Measurements from ENCODE around the gene SUMF1.

SUMF1 gene

GRCh38 chr3:4464576-4464975, 2.5 kb downstream of the SUMF1 start:
- Histone ChIP-seq H3K27me3 (ENCODE audit: control insufficient read depth in 3 of 3, insufficient read depth in 3 of 3, low read depth in 1 of 3, low read length in 3 of 3) (no peaks in the 10 kb centered on the region), H4K8ac (ENCODE audit: low read depth, low read length) (no peak overlapping the region), H3K27ac (replicated peaks; ENCODE audit: low read length) (no peak overlapping the region), H3K18ac (ENCODE audit: low read length) (no peak overlapping the region), H4K91ac (ENCODE audit: low read depth, low read length, poor library complexity) (no peak overlapping the region), H3K4me1 (ENCODE audit: control insufficient read depth in 2 of 2, insufficient read depth in 1 of 2, low read depth in 1 of 2, low read length in 2 of 2) (no peaks in the 10 kb centered on the region), H2BK5ac (ENCODE audit: low read length) (no peak overlapping the region), H3K4me3 (ENCODE audit: low read length in 2 of 2) (no peak overlapping the region), H3K4me2 (ENCODE audit: insufficient read depth, low read length, poor library complexity, severe bottlenecking) (no peak overlapping the region), H2AK5ac (ENCODE audit: low read depth, low read length) (no peak overlapping the region), H3K9ac (ENCODE audit: low read depth, low read length, poor library complexity) (no peak overlapping the region), H3K79me1 (ENCODE audit: low read depth, low read length) (no peaks in the 10 kb centered on the region), H3K36me3 (replicated peaks in 1 of 2; ENCODE audit: control insufficient read depth in 2 of 2, insufficient read depth in 2 of 2, low read length in 2 of 2) (no peaks in the 10 kb centered on the region), H2BK120ac (ENCODE audit: low read depth, low read length) (no peak overlapping the region), H3K14ac (ENCODE audit: low read length) (no peak overlapping the region), H2BK15ac (ENCODE audit: low read length) (no peak overlapping the region), H3K9me3 (replicated peaks in 1 of 2; ENCODE audit: control insufficient read depth in 2 of 2, insufficient read depth in 1 of 2, low read depth in 1 of 2, low read length in 2 of 2) (no peaks in the 10 kb centered on the region), H3K23ac (ENCODE audit: low read depth, low read length, poor library complexity) (no peak overlapping the region), H2AFZ (ENCODE audit: low read length) (no peak overlapping the region), H3K4ac (ENCODE audit: low read length) (no peak overlapping the region), H2BK12ac (ENCODE audit: low read length) (no peak overlapping the region)
- WGBS, 2 donors (ENCODE audit: extremely low coverage in 2 of 2, insufficient read length in 2 of 2, insufficient replicate concordance in 1 of 2): no CpG with 5 or more reads among the region's 1 CpG
- no peak for DNase-seq (ENCODE audit: low spot score)

GRCh38 chr3:4462369-4463040, 4.6 kb downstream of the SUMF1 start:
- Histone ChIP-seq H4K91ac (ENCODE audit: low read depth, low read length, poor library complexity) (no peak overlapping the region), H3K36me3 (replicated peaks in 1 of 2; ENCODE audit: control insufficient read depth in 2 of 2, insufficient read depth in 2 of 2, low read length in 2 of 2) (no peaks in the 10 kb centered on the region), H4K8ac (ENCODE audit: low read depth, low read length) (no peak overlapping the region), H3K4me1 (ENCODE audit: control insufficient read depth in 2 of 2, insufficient read depth in 1 of 2, low read depth in 1 of 2, low read length in 2 of 2) (no peaks in the 10 kb centered on the region), H2AFZ (ENCODE audit: low read length) (no peak overlapping the region), H3K14ac (ENCODE audit: low read length) (no peak overlapping the region), H2BK12ac (ENCODE audit: low read length) (no peak overlapping the region), H2BK120ac (ENCODE audit: low read depth, low read length) (no peak overlapping the region), H3K4me2 (ENCODE audit: insufficient read depth, low read length, poor library complexity, severe bottlenecking) (no peak overlapping the region), H3K23ac (ENCODE audit: low read depth, low read length, poor library complexity) (no peak overlapping the region), H2AK5ac (ENCODE audit: low read depth, low read length) (no peak overlapping the region), H3K27ac (replicated peaks; ENCODE audit: low read length) (no peak overlapping the region), H2BK15ac (ENCODE audit: low read length) (no peak overlapping the region), H3K27me3 (ENCODE audit: control insufficient read depth in 3 of 3, insufficient read depth in 3 of 3, low read depth in 1 of 3, low read length in 3 of 3) (no peaks in the 10 kb centered on the region), H2BK5ac (ENCODE audit: low read length) (no peak overlapping the region), H3K4me3 (ENCODE audit: low read length in 2 of 2) (no peak overlapping the region), H3K4ac (ENCODE audit: low read length) (no peak overlapping the region), H3K79me1 (ENCODE audit: low read depth, low read length) (no peaks in the 10 kb centered on the region), H3K9ac (ENCODE audit: low read depth, low read length, poor library complexity) (no peak overlapping the region), H3K18ac (ENCODE audit: low read length) (no peak overlapping the region), H3K9me3 (replicated peaks in 1 of 2; ENCODE audit: control insufficient read depth in 2 of 2, insufficient read depth in 1 of 2, low read depth in 1 of 2, low read length in 2 of 2) (no peaks in the 10 kb centered on the region)
- no CpG with 5 or more reads among the region's 3 CpGs for WGBS, 2 donors (ENCODE audit: extremely low coverage in 2 of 2, insufficient read length in 2 of 2, insufficient replicate concordance in 1 of 2)
- no peak for DNase-seq (ENCODE audit: low spot score)

GRCh38 chr3:4461468-4462090, 5.5 kb downstream of the SUMF1 start:
- H3K4me3 ChIP-seq (ENCODE audit: low read length in 2 of 2): no peak overlapping the region

DNA sequence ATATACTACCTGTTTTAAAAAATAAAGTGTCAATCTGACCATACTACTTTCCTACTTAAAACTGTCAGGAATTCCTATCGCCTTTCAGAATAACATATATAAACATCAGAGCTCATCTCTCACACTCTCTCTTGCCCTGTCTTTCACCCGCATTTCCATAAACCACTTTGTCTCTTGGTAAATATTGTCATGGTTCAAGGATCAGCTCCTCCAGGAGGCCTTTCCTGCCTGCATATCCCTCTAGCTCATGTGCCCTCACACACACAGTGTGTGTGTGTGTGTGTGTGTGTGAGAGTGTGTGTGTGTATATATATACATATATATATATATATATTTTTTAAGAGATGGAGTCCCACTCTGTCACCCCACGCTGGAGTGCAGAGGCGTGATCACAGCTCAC, 6.7 kb downstream of the SUMF1 start:
- Histone ChIP-seq H2AK5ac (ENCODE audit: low read depth, low read length) (no peak overlapping the region), H3K27ac (replicated peaks; ENCODE audit: low read length) (no peak overlapping the region), H3K9ac (ENCODE audit: low read depth, low read length, poor library complexity) (no peak overlapping the region), H3K79me1 (ENCODE audit: low read depth, low read length) (no peaks in the 10 kb centered on the region), H2BK12ac (ENCODE audit: low read length) (no peak overlapping the region), H4K8ac (ENCODE audit: low read depth, low read length) (no peak overlapping the region), H3K4me3 (ENCODE audit: low read length in 2 of 2) (no peak overlapping the region), H3K18ac (ENCODE audit: low read length) (no peak overlapping the region), H4K91ac (ENCODE audit: low read depth, low read length, poor library complexity) (no peak overlapping the region), H3K14ac (ENCODE audit: low read length) (no peak overlapping the region), H3K4me1 (ENCODE audit: control insufficient read depth in 2 of 2, insufficient read depth in 1 of 2, low read depth in 1 of 2, low read length in 2 of 2) (no peaks in the 10 kb centered on the region), H3K4ac (ENCODE audit: low read length) (no peak overlapping the region), H3K9me3 (replicated peaks in 1 of 2; ENCODE audit: control insufficient read depth in 2 of 2, insufficient read depth in 1 of 2, low read depth in 1 of 2, low read length in 2 of 2) (no peaks in the 10 kb centered on the region), H2BK15ac (ENCODE audit: low read length) (no peak overlapping the region), H2BK120ac (ENCODE audit: low read depth, low read length) (no peak overlapping the region), H3K36me3 (replicated peaks in 1 of 2; ENCODE audit: control insufficient read depth in 2 of 2, insufficient read depth in 2 of 2, low read length in 2 of 2) (no peaks in the 10 kb centered on the region), H3K27me3 (ENCODE audit: control insufficient read depth in 3 of 3, insufficient read depth in 3 of 3, low read depth in 1 of 3, low read length in 3 of 3) (no peaks in the 10 kb centered on the region), H3K23ac (ENCODE audit: low read depth, low read length, poor library complexity) (no peak overlapping the region), H2AFZ (ENCODE audit: low read length) (no peak overlapping the region), H2BK5ac (ENCODE audit: low read length) (no peak overlapping the region), H3K4me2 (ENCODE audit: insufficient read depth, low read length, poor library complexity, severe bottlenecking) (no peak overlapping the region)
- no peak for DNase-seq (ENCODE audit: low spot score)
- no CpG with 5 or more reads among the region's 4 CpGs for WGBS, 2 donors (ENCODE audit: extremely low coverage in 2 of 2, insufficient read length in 2 of 2, insufficient replicate concordance in 1 of 2)

More at GRCh38 chr3:4461468-4462090, 5.5 kb downstream of the SUMF1 start:
- H2BK12ac ChIP-seq (ENCODE audit: low read length): no peak overlapping the region
- H3K36me3 ChIP-seq (replicated peaks in 1 of 2; ENCODE audit: control insufficient read depth in 2 of 2, insufficient read depth in 2 of 2, low read length in 2 of 2): no peaks in the 10 kb centered on the region
- no peaks in the 10 kb centered on the region for H3K9me3 ChIP-seq (replicated peaks in 1 of 2; ENCODE audit: control insufficient read depth in 2 of 2, insufficient read depth in 1 of 2, low read depth in 1 of 2, low read length in 2 of 2)
- H3K79me1 ChIP-seq (ENCODE audit: low read depth, low read length): no peaks in the 10 kb centered on the region
- no peak overlapping the region for H3K9ac ChIP-seq (ENCODE audit: low read depth, low read length, poor library complexity)
- no peak overlapping the region for H3K4ac ChIP-seq (ENCODE audit: low read length)
- H3K18ac ChIP-seq (ENCODE audit: low read length): no peak overlapping the region
- no peak overlapping the region for H2BK120ac ChIP-seq (ENCODE audit: low read depth, low read length)
- no peak overlapping the region for H2AFZ ChIP-seq (ENCODE audit: low read length)
- no peak for DNase-seq (ENCODE audit: low spot score)
- no peaks in the 10 kb centered on the region for H3K4me1 ChIP-seq (ENCODE audit: control insufficient read depth in 2 of 2, insufficient read depth in 1 of 2, low read depth in 1 of 2, low read length in 2 of 2)
- H4K91ac ChIP-seq (ENCODE audit: low read depth, low read length, poor library complexity): no peak overlapping the region
- WGBS, 2 donors (ENCODE audit: extremely low coverage in 2 of 2, insufficient read length in 2 of 2, insufficient replicate concordance in 1 of 2): no CpG with 5 or more reads among the region's 2 CpGs
- H3K4me2 ChIP-seq (ENCODE audit: insufficient read depth, low read length, poor library complexity, severe bottlenecking): no peak overlapping the region
- no peak overlapping the region for H3K23ac ChIP-seq (ENCODE audit: low read depth, low read length, poor library complexity)
- no peak overlapping the region for H3K14ac ChIP-seq (ENCODE audit: low read length)
- no peak overlapping the region for H2BK5ac ChIP-seq (ENCODE audit: low read length)
- no peaks in the 10 kb centered on the region for H3K27me3 ChIP-seq (ENCODE audit: control insufficient read depth in 3 of 3, insufficient read depth in 3 of 3, low read depth in 1 of 3, low read length in 3 of 3)
- no peak overlapping the region for H3K27ac ChIP-seq (replicated peaks; ENCODE audit: low read length)
- no peak overlapping the region for H2BK15ac ChIP-seq (ENCODE audit: low read length)
- no peak overlapping the region for H2AK5ac ChIP-seq (ENCODE audit: low read depth, low read length)
- no peak overlapping the region for H4K8ac ChIP-seq (ENCODE audit: low read depth, low read length)

Data from neuronal stem cell (in vitro differentiated cells).